NT2/D1 (cell line): ENCODE results near the gene GAL3ST2.
"Not testable (repeated sequence)": the region's sequence is repeated elsewhere in the genome, so short reads cannot be mapped to it uniquely, and the experiment has no call there.

Experiments used
- DNase-seq: peaks from one replicate; pipeline ENCODE4 v3.0.0-alpha.2; 2011; ENCODE audit warnings: low read depth, low spot score
- H3K27me3 ChIP-seq: 2 replicates; pipeline ENCODE4 v1.6.0; 2011; ENCODE audit warnings: mild to moderate bottlenecking; ENCODE audit not compliant: insufficient read length, insufficient read depth
- H3K36me3 ChIP-seq: 2 replicates; pipeline ENCODE4 v1.6.1; 2011; ENCODE audit warnings: mild to moderate bottlenecking, low read length, mixed read lengths; ENCODE audit not compliant: insufficient read depth, insufficient read length
- H3K4me1 ChIP-seq: 2 replicates; pipeline ENCODE4 v1.5.1; 2011; ENCODE audit not compliant: insufficient read depth, insufficient read length
- H3K4me3 ChIP-seq: 2 replicates; pipeline ENCODE4 v1.5.1; 2011; ENCODE audit warnings: low read depth; ENCODE audit not compliant: insufficient read length
- H3K9ac ChIP-seq: 2 replicates; pipeline ENCODE4 v1.6.0; 2011; ENCODE audit warnings: low read depth; ENCODE audit not compliant: insufficient read length
- H3K9me3 ChIP-seq: 2 replicates; pipeline ENCODE4 v1.5.1; 2011; ENCODE audit warnings: mild to moderate bottlenecking, low read length; ENCODE audit not compliant: insufficient read depth
- SUZ12 ChIP-seq: IDR thresholded peaks from 2 replicates; pipeline ENCODE4 v1.6.1; 2011; ENCODE audit not compliant: insufficient read length, insufficient read depth; ENCODE audit errors: extremely low read depth
- YY1 ChIP-seq: IDR thresholded peaks from 2 replicates; pipeline ENCODE4 v1.6.1; 2011; ENCODE audit not compliant: insufficient read length, insufficient read depth
- ZNF274 ChIP-seq: IDR thresholded peaks from 2 replicates; pipeline ENCODE4 v1.6.1; 2011; ENCODE audit warnings: mild to moderate bottlenecking, low read depth, low read length

The GAL3ST2 gene

DNA sequence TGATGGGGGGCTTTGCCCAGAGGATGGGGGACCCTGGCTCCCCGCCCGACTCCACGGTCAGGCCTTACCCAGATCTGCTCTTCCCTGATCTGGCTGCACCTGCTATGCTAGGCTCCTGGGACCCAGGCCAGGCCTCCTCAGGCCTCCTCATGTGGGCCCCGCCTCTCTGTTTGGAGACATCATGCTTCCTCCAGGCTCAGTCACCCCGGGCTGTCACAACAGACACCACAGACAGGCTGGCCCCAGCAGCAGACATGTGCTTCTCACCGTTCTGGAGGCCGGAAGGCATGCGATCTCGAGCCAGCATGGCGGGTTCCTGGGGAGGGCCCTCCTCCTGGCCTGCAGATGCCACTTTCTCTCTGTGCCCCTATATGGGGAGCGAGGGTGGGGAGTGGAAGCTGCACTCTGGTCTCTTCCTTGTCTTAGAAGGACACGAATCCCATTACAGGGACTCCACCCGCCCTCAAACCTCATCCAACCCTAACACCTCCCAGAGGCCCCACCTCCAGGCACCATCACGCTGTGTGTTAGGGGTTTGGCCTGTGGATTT, 21.5 kb downstream of the GAL3ST2 start:
- H3K27me3 ChIP-seq = no peaks in the 10 kb centered on the region
- H3K36me3 ChIP-seq = no peaks in the 10 kb centered on the region
- no peak overlapping the region for H3K9ac ChIP-seq
- TF ChIP-seq YY1 (no peak), ZNF274 (no peak), SUZ12 (no peak)
- DNase-seq = no peak
- peaks cover 29% of the 10 kb centered on the region for H3K4me1 ChIP-seq
- H3K9me3 ChIP-seq = no peaks in the 10 kb centered on the region; the same call in 1 of the 2 replicates
- H3K4me3 ChIP-seq = no peak overlapping the region

DNA sequence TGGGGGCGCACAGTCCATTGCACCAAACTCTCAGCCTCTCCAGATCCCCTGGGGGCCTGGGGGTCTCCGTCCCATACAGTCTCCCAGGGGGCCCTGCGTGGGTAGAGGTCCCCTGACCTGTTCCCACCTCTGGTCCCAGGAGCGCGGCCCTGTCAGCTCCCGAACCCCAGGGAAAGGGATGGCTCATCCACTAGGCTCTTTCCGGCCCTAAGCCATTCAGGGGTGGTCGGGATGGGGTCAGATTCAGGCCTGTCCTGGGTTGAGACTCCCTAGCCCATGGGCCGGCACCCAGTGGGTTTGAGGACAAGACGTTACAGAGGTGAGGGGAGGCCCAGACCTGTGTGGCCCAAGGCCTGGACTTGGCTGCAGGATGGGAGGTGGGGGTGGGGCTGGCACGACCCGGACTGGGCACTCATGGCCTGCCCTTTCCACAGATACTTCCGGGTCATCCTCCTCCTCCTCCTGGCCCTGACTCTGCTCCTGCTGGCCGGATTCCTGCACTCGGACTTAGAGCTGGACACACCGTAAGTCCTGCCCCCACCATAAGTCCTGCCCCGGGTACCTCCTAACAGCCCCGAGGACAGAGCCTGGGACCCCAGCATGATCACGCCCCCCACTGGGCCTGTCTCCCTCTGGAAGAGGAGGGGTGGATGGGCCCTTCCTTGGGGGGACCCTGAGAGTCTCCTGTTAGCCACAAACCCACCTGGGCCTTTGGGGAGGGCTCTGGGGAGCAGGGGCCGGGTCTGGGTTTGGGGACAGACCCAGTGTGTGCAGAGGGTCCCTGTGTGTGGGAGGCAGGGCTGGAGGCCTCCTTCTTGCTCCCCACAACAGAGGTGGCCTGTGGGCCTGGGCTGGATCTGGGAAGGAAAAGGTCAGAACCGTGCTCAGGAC, 22.3 kb downstream of the GAL3ST2 start:
- DNase-seq = no peak
- TF ChIP-seq SUZ12 (no peak), YY1 (no peak), ZNF274 (no peak)

GRCh38 chr2:241799522-241800197, 23.0 kb downstream of the GAL3ST2 start:
- Histone ChIP-seq H3K9ac (no peak overlapping the region), H3K36me3 (no peaks in the 10 kb centered on the region), H3K27me3 (no peaks in the 10 kb centered on the region), H3K9me3 (no peaks in the 10 kb centered on the region), H3K4me3 (no peak overlapping the region), H3K4me1 (peaks cover 44% of the 10 kb centered on the region)
- no peak for DNase-seq
- TF ChIP-seq ZNF274 (no peak), SUZ12 (no peak), YY1 (no peak)

More for the DNA sequence above, 22.3 kb downstream of the GAL3ST2 start:
- Histone ChIP-seq H3K4me1 (peaks cover 36% of the 10 kb centered on the region), H3K27me3 (no peaks in the 10 kb centered on the region), H3K9me3 (no peaks in the 10 kb centered on the region), H3K36me3 (no peaks in the 10 kb centered on the region), H3K4me3 (no peak overlapping the region), H3K9ac (peak overlapping the region; percentile 21)

- H3K4me1 ChIP-seq = peaks cover 47% of the 10 kb centered on the region
- not testable (repeated sequence) for H3K27me3 ChIP-seq, H3K9ac ChIP-seq, H3K4me3 ChIP-seq, DNase-seq, H3K9me3 ChIP-seq, H3K36me3 ChIP-seq
Observed at GRCh38 chr2:241800198-241800903, 23.7 kb downstream of the GAL3ST2 start.

DNA sequence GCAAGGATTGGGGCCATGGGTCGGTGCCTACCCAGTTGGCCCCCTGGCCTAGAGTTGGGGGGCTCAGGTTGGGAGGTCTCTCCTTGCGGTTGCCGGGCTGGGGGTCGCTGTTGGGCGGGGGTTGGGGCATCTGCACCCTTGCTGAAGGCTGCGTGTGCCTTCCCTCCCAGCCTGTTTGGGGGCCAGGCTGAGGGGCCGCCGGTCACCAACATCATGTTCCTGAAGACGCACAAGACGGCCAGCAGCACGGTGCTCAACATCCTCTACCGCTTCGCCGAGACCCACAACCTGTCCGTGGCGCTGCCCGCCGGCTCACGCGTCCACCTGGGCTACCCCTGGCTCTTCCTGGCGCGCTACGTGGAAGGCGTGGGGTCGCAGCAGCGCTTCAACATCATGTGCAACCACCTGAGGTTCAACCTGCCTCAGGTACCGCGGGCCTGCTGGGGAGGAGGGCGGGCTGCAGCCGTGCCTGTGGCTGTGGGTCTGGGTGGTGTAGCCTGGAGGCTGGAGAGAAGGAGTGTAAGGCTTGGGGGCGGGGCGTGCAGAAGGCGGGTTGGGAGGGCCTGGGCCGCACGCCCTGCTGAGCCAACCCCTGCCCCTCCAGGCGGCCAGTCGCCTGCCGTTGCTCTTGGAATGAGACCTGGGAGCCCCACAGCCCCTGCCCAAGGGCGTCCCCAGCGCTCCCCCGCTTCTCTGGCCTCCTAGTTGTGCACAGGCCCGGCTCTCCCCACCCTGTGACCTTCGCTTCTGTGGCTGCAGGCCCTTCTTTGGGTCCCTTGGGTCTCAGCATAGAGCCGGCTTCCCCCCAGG, 25.2 kb downstream of the GAL3ST2 start:
- DNase-seq = no peak
- Histone ChIP-seq H3K9ac (peak overlapping the region; percentile 78), H3K4me3 (peak overlapping the region; percentile 15), H3K36me3 (no peaks in the 10 kb centered on the region), H3K9me3 (no peaks in the 10 kb centered on the region), H3K4me1 (peaks cover 47% of the 10 kb centered on the region), H3K27me3 (no peaks in the 10 kb centered on the region)
- no peak for TF ChIP-seq SUZ12
- no peak for TF ChIP-seq ZNF274
- TF ChIP-seq YY1 = no peak

DNA sequence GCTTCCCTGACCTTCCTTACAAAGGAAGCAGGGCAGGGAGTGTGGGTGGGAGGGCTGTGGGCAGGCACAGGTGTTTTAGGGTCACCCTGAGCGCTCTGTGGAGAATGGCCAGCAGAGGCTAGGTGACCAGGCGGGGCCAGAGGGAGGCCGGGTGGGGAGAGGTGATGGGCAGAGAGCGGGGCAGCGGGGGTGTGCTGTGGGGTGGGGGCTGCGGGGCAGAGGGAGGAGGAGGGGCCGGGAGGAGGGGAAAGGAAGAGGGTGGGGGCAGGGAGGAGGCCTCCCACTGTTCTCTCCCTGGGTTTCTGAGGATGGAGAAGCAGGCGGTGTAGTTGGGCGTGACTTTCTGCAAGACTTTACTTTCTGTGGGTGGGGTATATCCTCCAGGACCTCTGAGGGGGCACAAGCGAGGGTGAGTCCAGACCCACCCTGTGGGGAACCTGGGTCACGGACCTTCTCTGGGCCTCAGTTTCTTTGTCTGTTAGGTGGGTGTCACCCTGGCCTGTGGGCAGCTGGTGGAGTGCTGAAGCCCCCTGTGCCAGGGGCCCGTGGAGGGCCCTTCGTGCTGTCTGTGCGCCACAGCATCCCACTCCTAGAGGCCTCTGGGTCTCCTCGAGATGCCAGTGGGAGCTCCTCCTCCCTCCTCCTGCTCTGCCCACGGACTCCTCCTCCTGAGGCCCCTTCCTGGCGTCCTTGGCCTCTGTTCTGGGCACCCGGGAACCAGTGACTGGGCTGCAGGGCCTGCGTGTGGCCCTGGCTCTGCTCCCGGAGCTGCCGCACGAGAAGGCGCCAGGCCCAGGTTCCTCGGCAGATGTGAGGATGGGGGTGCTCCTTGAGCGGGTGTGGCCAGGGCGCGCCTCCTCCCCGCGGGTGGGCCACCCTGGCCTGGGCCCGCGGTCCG, 26.0 kb downstream of the GAL3ST2 start:
- TF ChIP-seq ZNF274 = no peak
- TF ChIP-seq SUZ12 = no peak
- TF ChIP-seq YY1 = no peak
- Histone ChIP-seq H3K4me3 (peak overlapping the region; percentile 15), H3K36me3 (no peaks in the 10 kb centered on the region), H3K27me3 (no peaks in the 10 kb centered on the region), H3K9ac (peak overlapping the region; percentile 90), H3K4me1 (peaks cover 44% of the 10 kb centered on the region), H3K9me3 (no peaks in the 10 kb centered on the region)
- DNase-seq = no peak
